Type B pancreatic cell (in vitro differentiated cells): ENCODE results near the gene MPV17. TPM values are rescaled to one million over a fixed set of nuclear protein-coding genes. Genes with fewer than 3 reads are reported as not detected.
A peak's percentile ranks its signal among the peaks of the same experiment; 100 is the strongest.
"Not testable (repeated sequence)": the region's sequence is repeated elsewhere in the genome, so short reads cannot be mapped to it uniquely, and the experiment has no call there.

Experiments
- DNase-seq: peaks from one replicate; pipeline ENCODE4 v3.0.0; 2021; ENCODE audit warnings: mixed read lengths; ENCODE audit not compliant: unreplicated experiment; ENCODE audit errors: extremely low spot score
- H3K27ac Mint-ChIP-seq: 2 replicates; pipeline ENCODE4 v1.8.0; 2021; ENCODE audit warnings: mild to moderate bottlenecking, mixed read lengths
- H3K27me3 Mint-ChIP-seq: 2 replicates; pipeline ENCODE4 v1.8.0; 2021; ENCODE audit warnings: mixed read lengths
- H3K36me3 Mint-ChIP-seq: 2 replicates; pipeline ENCODE4 v1.8.0; 2021; ENCODE audit warnings: mixed read lengths
- H3K4me1 Mint-ChIP-seq: one replicate; pipeline ENCODE4 v1.8.0; 2021; ENCODE audit warnings: mixed read lengths; ENCODE audit not compliant: unreplicated experiment
- H3K4me3 Mint-ChIP-seq: 2 replicates; pipeline ENCODE4 v1.8.0; 2021; ENCODE audit warnings: mild to moderate bottlenecking, mixed read lengths
- H3K9me3 Mint-ChIP-seq: 2 replicates; pipeline ENCODE4 v1.8.0; 2021; ENCODE audit warnings: mixed read lengths
- total RNA-seq: library from RNA; stranded (reverse); gene quantifications from 2 replicates; pipeline ENCODE4 v1.2.1, GENCODE V29; 2021; ENCODE audit warnings: low replicate concordance
- TF ChIP-seq, protein P1 (sequence below): fragments of 200-600 bp; sonication (generic); conservative IDR thresholded peaks from 2 replicates; pipeline ENCODE4 v1.5.0; 2021; ENCODE audit warnings: antibody characterized with exemption, mild to moderate bottlenecking

Gene MPV17
- total RNA-seq, 1 donor from 2014 or later = 62.4 TPM

DNA sequence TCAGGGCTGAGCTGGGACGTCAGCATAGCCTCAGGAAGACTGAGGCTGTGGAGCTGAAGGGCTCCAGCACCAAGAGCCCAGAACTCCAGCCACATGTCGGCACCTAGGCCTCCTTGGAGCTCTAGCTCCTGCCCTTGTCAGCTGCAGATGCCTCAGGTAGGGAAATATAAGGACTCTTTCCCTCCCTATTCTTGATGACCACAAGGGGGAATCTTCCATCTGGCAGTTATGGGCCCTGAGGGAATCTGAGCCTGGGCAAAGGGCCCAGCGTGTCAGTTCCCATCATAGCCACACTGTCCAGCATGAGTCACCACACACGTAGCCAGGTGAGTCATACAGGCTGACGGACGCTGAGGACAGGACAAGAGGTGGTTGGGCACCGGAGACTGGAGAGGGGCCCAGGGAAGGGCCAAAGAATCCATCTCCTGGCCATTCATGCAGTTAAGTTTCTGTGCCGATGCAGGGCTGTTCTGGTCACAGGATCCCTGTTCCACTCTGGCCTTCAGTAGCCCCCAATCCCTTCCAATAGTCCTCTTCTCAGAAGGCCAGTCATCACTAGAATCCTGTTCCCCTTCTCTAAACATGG, 1.8 kb downstream of the MPV17 start:
- H3K4me3 Mint-ChIP-seq = peak overlapping the region; percentile 99
- no peaks in the 10 kb centered on the region for H3K27me3 Mint-ChIP-seq
- no peak for DNase-seq
- H3K27ac Mint-ChIP-seq = peak overlapping the region; percentile 71
- H3K4me1 Mint-ChIP-seq = peaks cover 13% of the 10 kb centered on the region
- peaks cover 10% of the 10 kb centered on the region for H3K36me3 Mint-ChIP-seq
- H3K9me3 Mint-ChIP-seq = no peaks in the 10 kb centered on the region
- TF ChIP-seq, protein P1, sequence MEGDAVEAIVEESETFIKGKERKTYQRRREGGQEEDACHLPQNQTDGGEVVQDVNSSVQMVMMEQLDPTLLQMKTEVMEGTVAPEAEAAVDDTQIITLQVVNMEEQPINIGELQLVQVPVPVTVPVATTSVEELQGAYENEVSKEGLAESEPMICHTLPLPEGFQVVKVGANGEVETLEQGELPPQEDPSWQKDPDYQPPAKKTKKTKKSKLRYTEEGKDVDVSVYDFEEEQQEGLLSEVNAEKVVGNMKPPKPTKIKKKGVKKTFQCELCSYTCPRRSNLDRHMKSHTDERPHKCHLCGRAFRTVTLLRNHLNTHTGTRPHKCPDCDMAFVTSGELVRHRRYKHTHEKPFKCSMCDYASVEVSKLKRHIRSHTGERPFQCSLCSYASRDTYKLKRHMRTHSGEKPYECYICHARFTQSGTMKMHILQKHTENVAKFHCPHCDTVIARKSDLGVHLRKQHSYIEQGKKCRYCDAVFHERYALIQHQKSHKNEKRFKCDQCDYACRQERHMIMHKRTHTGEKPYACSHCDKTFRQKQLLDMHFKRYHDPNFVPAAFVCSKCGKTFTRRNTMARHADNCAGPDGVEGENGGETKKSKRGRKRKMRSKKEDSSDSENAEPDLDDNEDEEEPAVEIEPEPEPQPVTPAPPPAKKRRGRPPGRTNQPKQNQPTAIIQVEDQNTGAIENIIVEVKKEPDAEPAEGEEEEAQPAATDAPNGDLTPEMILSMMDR = peak; percentile 38

DNA sequence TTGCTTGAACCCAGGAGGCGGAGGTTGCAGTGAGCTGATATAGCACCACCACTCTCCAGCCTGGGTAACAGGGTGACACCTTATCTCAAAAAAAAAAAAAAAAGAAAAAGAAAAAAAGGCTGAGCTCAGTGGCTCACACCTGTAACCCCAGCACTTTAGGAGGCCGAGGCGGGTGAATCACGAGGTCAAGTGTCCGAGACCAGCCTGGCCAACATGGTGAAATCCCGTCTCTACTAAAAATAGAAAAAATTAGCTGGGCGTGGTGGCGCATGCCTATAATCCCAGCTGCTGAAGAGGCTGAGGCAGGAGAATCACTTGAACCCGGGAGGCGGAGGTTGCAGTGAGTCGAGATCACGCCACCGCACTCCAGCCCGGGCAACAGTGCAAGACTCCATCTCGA, 3.1 kb downstream of the MPV17 start:
- H3K9me3 Mint-ChIP-seq, H3K27me3 Mint-ChIP-seq, H3K27ac Mint-ChIP-seq, H3K36me3 Mint-ChIP-seq, H3K4me3 Mint-ChIP-seq, DNase-seq: not testable (repeated sequence)
- peaks cover 13% of the 10 kb centered on the region for H3K4me1 Mint-ChIP-seq

DNA sequence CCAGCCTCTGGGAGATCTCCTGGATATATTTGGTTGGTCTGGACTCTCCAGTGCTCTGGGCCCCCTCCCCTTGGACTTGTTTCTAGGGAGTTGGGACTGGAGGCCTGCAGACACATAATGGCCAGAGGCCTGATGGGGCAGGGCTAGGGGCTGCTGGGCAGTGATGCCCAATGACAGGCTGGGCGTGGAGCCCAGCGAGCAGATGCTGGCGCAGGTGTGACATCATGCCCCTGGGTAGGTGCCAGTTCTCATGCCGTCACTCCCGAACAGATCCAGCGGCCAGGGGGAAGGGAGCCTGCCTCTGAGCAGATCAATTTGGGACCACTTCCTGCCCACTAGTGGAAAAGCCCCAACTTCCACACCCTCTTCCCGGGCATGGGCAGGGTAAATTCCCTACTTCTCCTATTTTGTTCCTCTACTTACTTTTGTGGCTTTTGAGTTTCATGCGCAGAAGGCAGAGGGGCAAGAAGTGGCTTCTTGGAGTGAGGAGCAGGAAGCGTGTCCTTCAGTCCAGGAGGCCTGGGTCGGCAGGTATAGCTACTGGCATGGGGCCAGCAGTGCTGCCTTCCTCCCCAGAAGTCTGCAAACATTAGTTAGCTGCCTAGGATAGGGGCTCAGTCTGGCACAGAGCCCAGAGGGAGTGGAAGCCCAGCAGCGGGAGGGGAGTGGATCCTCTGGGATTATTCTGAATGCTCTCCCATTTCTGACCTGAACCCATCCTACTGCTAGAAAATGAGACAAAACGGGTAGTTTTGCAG, 6.1 kb downstream of the MPV17 start:
- Mint-ChIP-seq H3K4me3 (no peak overlapping the region), H3K9me3 (no peaks in the 10 kb centered on the region), H3K4me1 (peaks cover 5% of the 10 kb centered on the region), H3K27me3 (no peaks in the 10 kb centered on the region), H3K36me3 (peaks cover 4% of the 10 kb centered on the region), H3K27ac (no peak overlapping the region)
- no peak for DNase-seq
- TF ChIP-seq, protein P1 = no peak

DNA sequence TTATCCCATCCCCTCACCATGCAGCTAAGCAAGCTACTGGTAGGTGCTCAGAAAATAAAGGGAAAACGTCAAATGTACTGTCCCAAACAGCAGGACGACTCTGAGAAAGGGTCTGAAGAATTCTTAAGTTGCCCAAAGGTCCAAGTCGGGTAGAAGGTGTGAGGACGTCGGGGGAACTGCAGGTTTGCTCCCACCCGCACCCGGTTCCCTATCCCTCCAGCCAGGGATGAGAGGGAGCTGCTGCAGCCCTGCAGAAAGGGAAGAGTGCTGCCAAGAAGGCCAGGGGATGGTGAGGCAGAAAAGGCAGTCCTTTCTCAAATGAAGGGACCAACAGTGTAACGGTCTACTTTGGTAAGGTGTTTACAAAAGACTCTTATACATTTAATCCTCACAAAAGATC, 7.8 kb downstream of the MPV17 start:
- no peaks in the 10 kb centered on the region for H3K4me1 Mint-ChIP-seq
- H3K36me3 Mint-ChIP-seq = peaks cover 7% of the 10 kb centered on the region
- H3K27me3 Mint-ChIP-seq = no peaks in the 10 kb centered on the region
- no peak for DNase-seq
- no peaks in the 10 kb centered on the region for H3K9me3 Mint-ChIP-seq
- no peak overlapping the region for H3K27ac Mint-ChIP-seq
- no peak overlapping the region for H3K4me3 Mint-ChIP-seq
- TF ChIP-seq, protein P1 = no peak

DNA sequence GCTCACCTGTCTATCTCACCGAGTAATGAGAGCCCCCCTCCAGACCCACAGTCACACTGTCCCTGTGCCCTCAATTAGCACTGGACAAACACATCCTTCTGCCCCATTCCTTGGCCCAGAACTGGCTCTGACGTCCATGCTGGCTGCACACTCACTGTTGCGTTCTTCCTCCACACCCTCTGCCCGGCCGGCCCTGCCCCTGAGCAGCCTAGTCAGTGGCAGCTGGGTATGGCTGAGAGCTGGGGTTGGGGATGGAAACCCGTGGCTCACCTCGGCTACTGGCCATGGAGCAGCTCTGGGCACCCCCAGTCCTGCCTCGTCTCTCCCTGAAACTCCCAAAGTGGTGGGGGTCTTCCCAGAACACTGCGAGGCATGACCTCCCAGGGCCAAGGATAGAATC, 8.2 kb downstream of the MPV17 start:
- Mint-ChIP-seq H3K4me3 (no peak overlapping the region), H3K27ac (no peak overlapping the region)
- TF ChIP-seq, protein P1 = no peak

DNA sequence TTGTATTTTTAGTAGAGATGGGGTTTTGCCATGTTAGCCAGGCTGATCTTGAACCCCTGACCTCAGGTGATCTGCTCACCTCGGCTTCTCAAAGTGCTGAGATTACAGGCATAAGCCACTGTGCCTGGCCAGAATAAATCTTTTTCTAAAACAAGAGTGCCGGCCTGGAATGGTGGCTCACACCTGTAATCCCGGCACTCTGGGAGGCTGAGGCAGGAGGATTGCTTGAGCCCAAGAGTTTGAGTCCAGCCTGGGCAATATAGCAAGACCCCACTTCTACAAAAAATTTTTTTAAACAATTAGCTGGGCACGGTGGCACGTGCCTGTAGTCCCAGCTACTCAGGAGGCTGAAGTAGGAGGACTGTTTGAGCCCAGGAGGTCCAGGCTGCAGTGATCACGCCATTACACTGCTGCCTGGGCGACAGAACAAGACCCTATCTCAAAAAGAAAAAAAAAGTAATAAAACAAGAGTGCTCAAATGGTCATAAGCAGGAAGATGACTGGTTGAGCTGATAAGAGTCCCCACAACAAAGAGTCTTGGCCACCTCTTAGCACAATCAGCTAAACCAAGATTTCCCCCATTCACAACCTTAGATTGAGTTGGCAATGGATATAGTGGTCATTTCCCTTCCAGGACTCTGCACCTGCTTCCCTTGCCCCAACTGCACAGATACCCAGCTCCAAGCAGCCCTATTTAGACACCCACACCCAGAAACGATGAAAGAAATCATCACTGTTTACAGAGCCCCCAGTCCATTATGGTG, 8.8 kb downstream of the MPV17 start:
- no peaks in the 10 kb centered on the region for H3K9me3 Mint-ChIP-seq
- no peaks in the 10 kb centered on the region for H3K4me1 Mint-ChIP-seq
- peaks cover 7% of the 10 kb centered on the region for H3K27me3 Mint-ChIP-seq
- H3K27ac Mint-ChIP-seq = no peak overlapping the region
- no peak for DNase-seq
- H3K4me3 Mint-ChIP-seq = no peak overlapping the region
- peaks cover 13% of the 10 kb centered on the region for H3K36me3 Mint-ChIP-seq
- TF ChIP-seq, protein P1 = no peak

More for the DNA sequence above, 8.2 kb downstream of the MPV17 start:
- no peaks in the 10 kb centered on the region for H3K9me3 Mint-ChIP-seq
- H3K36me3 Mint-ChIP-seq = peaks cover 9% of the 10 kb centered on the region
- H3K27me3 Mint-ChIP-seq = peaks cover 2% of the 10 kb centered on the region
- no peak for DNase-seq
- no peaks in the 10 kb centered on the region for H3K4me1 Mint-ChIP-seq
